IMR-90 (cell line): ENCODE data around the gene HOTAIR. TPM values are rescaled to one million over a fixed set of nuclear protein-coding genes. Genes with fewer than 3 reads are reported as not detected.

Experiments used
- ATAC-seq: fragments of 200-7000 bp; cut with Tn5 transposase; 2 replicates; pipeline ENCODE4 v1.9.1; 2020; ENCODE audit warnings: low read depth, mild to moderate bottlenecking, moderate library complexity
- BruUV-seq: library from RNA; stranded (reverse); fragments of 400-500 nt; replicated peaks from 2 replicates; lab custom pipeline; 2021; lab: Mats Ljungman, UMichigan
- CTCF ChIA-PET: fragments of 300-600 bp; formaldehyde crosslinking; extraction: SDS; loops from one replicate; lab custom pipeline; 2021; ENCODE audit warnings: antibody characterized with exemption; lab: Yijun Ruan, JAX
- POLR2A ChIA-PET: fragments of 300-600 bp; sonication (Branson Sonifier 250); formaldehyde crosslinking; loops from one replicate; lab custom pipeline; 2022; ENCODE audit warnings: antibody characterized with exemption; ENCODE audit not compliant: unreplicated experiment; lab: Charles Lee
- DNase-seq: peaks from one replicate; pipeline ENCODE4 v3.0.0; 2013
- H2AFZ ChIP-seq: replicated peaks from 2 replicates; pipeline ENCODE3; 2013; ENCODE audit warnings: low read length, mild to moderate bottlenecking; ENCODE audit not compliant: poor library complexity
- H2AK5ac ChIP-seq: 2 replicates; pipeline ENCODE4 v1.6.1; 2013; ENCODE audit warnings: low read depth, low read length, inconsistent platforms
- H2AK9ac ChIP-seq: replicated peaks from 2 replicates; pipeline ENCODE3; 2013; ENCODE audit warnings: mild to moderate bottlenecking, low read depth, low read length, moderate library complexity; ENCODE audit not compliant: poor library complexity
- H2BK120ac ChIP-seq: 2 replicates; pipeline ENCODE4 v1.6.1; 2013; ENCODE audit warnings: low read depth, low read length, inconsistent platforms
- H2BK15ac ChIP-seq: 3 replicates; pipeline ENCODE4 v1.6.1; 2013; ENCODE audit warnings: low read depth, low read length, inconsistent platforms
- H2BK20ac ChIP-seq: 2 replicates; pipeline ENCODE4 v1.6.1; 2013; ENCODE audit warnings: low read depth, mild to moderate bottlenecking, inconsistent platforms, low read length, moderate library complexity
- H2BK5ac ChIP-seq: 2 replicates; pipeline ENCODE4 v1.6.1; 2013; ENCODE audit warnings: mild to moderate bottlenecking, low read depth, low read length, inconsistent platforms; ENCODE audit not compliant: poor library complexity, severe bottlenecking
- H3K14ac ChIP-seq: replicated peaks from 2 replicates; pipeline ENCODE4 v1.6.1; 2013; ENCODE audit warnings: low read depth, low read length, inconsistent platforms
- H3K18ac ChIP-seq: 2 replicates; pipeline ENCODE4 v1.6.1; 2013; ENCODE audit warnings: low read depth, low read length, control low read depth
- H3K23ac ChIP-seq: 2 replicates; pipeline ENCODE4 v1.6.1; 2013; ENCODE audit warnings: low read depth, low read length, inconsistent platforms
- H3K27ac ChIP-seq: 2 replicates; pipeline ENCODE4 v1.5.1; 2013; ENCODE audit warnings: mild to moderate bottlenecking, control low read depth, low read length; ENCODE audit not compliant: insufficient read depth
- H3K27me3 ChIP-seq: 2 replicates; pipeline ENCODE4 v1.6.1; 2013; ENCODE audit warnings: low read length; ENCODE audit not compliant: control insufficient read depth, insufficient read depth
- H3K36me3 ChIP-seq: 2 replicates; pipeline ENCODE4 v1.6.1; 2013; ENCODE audit warnings: low read length, mixed read lengths; ENCODE audit not compliant: control insufficient read depth, insufficient read depth
- H3K4ac ChIP-seq: 2 replicates; pipeline ENCODE4 v1.6.1; 2013; ENCODE audit warnings: low read depth, low read length, inconsistent platforms
- H3K4me1 ChIP-seq: 2 replicates; pipeline ENCODE4 v1.6.1; 2013; ENCODE audit warnings: low read length, mixed read lengths; ENCODE audit not compliant: control insufficient read depth, insufficient read depth
- H3K4me2 ChIP-seq: 2 replicates; pipeline ENCODE4 v1.6.1; 2013; ENCODE audit warnings: low read depth, mild to moderate bottlenecking, control low read depth, low read length, moderate library complexity
- H3K4me3 ChIP-seq: 2 replicates; pipeline ENCODE4 v1.5.1; 2013; ENCODE audit warnings: low read depth, mild to moderate bottlenecking, control low read depth, low read length, moderate library complexity; ENCODE audit not compliant: insufficient read depth
- H3K56ac ChIP-seq: 2 replicates; pipeline ENCODE4 v1.6.1; 2013; ENCODE audit warnings: low read length, inconsistent platforms; ENCODE audit not compliant: insufficient read depth; ENCODE audit errors: extremely low read depth
- H3K79me1 ChIP-seq, 2 experiments: 2 replicates each; pipeline ENCODE4 v1.6.1; 2013; ENCODE audit warnings: low read length in 2 of 2, inconsistent platforms in 1 of 2, low read depth in 1 of 2
- H3K9ac ChIP-seq: 2 replicates; pipeline ENCODE4 v1.6.1; 2013; ENCODE audit warnings: low read depth, low read length, control low read depth
- H3K9me1 ChIP-seq: 2 replicates; pipeline ENCODE4 v1.6.1; 2013; ENCODE audit warnings: low read length, inconsistent platforms; ENCODE audit not compliant: insufficient read depth
- H3K9me3 ChIP-seq: 2 replicates; pipeline ENCODE4 v1.6.1; 2013; ENCODE audit warnings: low read length; ENCODE audit not compliant: control insufficient read depth, insufficient read depth
- H4K20me1 ChIP-seq: 2 replicates; pipeline ENCODE4 v1.6.1; 2013; ENCODE audit warnings: low read length, inconsistent platforms; ENCODE audit not compliant: insufficient read depth
- H4K5ac ChIP-seq: 2 replicates; pipeline ENCODE4 v1.6.1; 2013; ENCODE audit warnings: mild to moderate bottlenecking, low read depth, low read length, control low read depth
- H4K8ac ChIP-seq, 2 experiments: 2 replicates each; pipeline ENCODE4 v1.6.1; 2013; ENCODE audit warnings: low read depth in 2 of 2, low read length in 2 of 2, control low read depth in 1 of 2, inconsistent platforms in 1 of 2
- H4K91ac ChIP-seq: 2 replicates; pipeline ENCODE4 v1.6.1; 2013; ENCODE audit warnings: low read depth, low read length, inconsistent platforms; ENCODE audit not compliant: insufficient read depth
- BHLHE40 ChIP-seq: fragments of 150-350 bp; IDR thresholded peaks from 2 replicates; pipeline ENCODE4 v1.6.1; 2016; ENCODE audit warnings: mild to moderate bottlenecking, low read depth, low read length
- CEBPB ChIP-seq: IDR thresholded peaks from 2 replicates; pipeline ENCODE4 v1.6.1; 2012; ENCODE audit warnings: low read depth, low read length, improper control_type of control experiment
- CHD1 ChIP-seq: IDR thresholded peaks from 2 replicates; pipeline ENCODE4 v1.6.1; 2012; ENCODE audit warnings: low read depth, low read length, improper control_type of control experiment
- CTCF ChIP-seq: conservative IDR thresholded peaks from 2 replicates; pipeline ENCODE4 v1.5.1; 2012; ENCODE audit warnings: mild to moderate bottlenecking, low read depth, low read length, improper control_type of control experiment
- FOS ChIP-seq: fragments of 150-350 bp; IDR thresholded peaks from 2 replicates; pipeline ENCODE4 v1.6.1; 2016; ENCODE audit warnings: low read depth, low read length
- MAFK ChIP-seq: IDR thresholded peaks from 2 replicates; pipeline ENCODE4 v1.6.1; 2012; ENCODE audit warnings: low read depth, low read length, improper control_type of control experiment
- MAZ ChIP-seq: IDR thresholded peaks from 2 replicates; pipeline ENCODE4 v1.6.1; 2012; ENCODE audit warnings: low read depth, mild to moderate bottlenecking, low read length, improper control_type of control experiment, moderate library complexity, borderline replicate concordance
- MXI1 ChIP-seq: IDR thresholded peaks from 2 replicates; pipeline ENCODE4 v1.6.1; 2012; ENCODE audit warnings: low read depth, mild to moderate bottlenecking, low read length, moderate library complexity, borderline replicate concordance
- NFE2L2 ChIP-seq: fragments of 150-350 bp; IDR thresholded peaks from 2 replicates; pipeline ENCODE4 v1.6.1; 2016; ENCODE audit warnings: low read depth, mild to moderate bottlenecking, low read length
- POLR2A ChIP-seq: IDR thresholded peaks from 2 replicates; pipeline ENCODE4 v1.6.1; 2012; ENCODE audit warnings: mild to moderate bottlenecking, low read depth, low read length
- RAD21 ChIP-seq: IDR thresholded peaks from 2 replicates; pipeline ENCODE4 v1.6.1; 2012; ENCODE audit warnings: low read length, improper control_type of control experiment
- RCOR1 ChIP-seq: IDR thresholded peaks from 2 replicates; pipeline ENCODE4 v1.6.1; 2012; ENCODE audit warnings: mild to moderate bottlenecking, low read length, improper control_type of control experiment; ENCODE audit not compliant: insufficient replicate concordance
- RFX5 ChIP-seq: IDR thresholded peaks from 2 replicates; pipeline ENCODE4 v1.8.0; 2012; ENCODE audit warnings: low read depth, mild to moderate bottlenecking, low read length, moderate library complexity
- SMC3 ChIP-seq: fragments of 150-350 bp; IDR thresholded peaks from 2 replicates; pipeline ENCODE4 v1.6.1; 2016; ENCODE audit warnings: low read depth, mild to moderate bottlenecking, antibody characterized with exemption, low read length, moderate library complexity
- WGBS, 2 experiments: methylation state at CpG; one replicate each; pipeline versions ENCODE4 v1.1.5 to v1.1.7; 2013; ENCODE audit warnings: missing lambda C conversion rate in 2 of 2; ENCODE audit not compliant: insufficient read length in 1 of 2; ENCODE audit errors: extremely low coverage in 2 of 2; 5-methylcytosine and 5-hydroxymethylcytosine counted together
- dilution Hi-C: fragments of 300-500 bp; cut with HindIII; formaldehyde crosslinking; loops from one replicate; pipeline ENCODE4 v1.14.3; 2018; ENCODE audit warnings: low sequenced_read_pairs; ENCODE audit not compliant: unreplicated experiment
- in situ Hi-C: fragments of 300-500 bp; cut with MboI; formaldehyde crosslinking; loops from 3 replicates; pipeline ENCODE4 v1.14.3; 2019; ENCODE audit warnings: low sequenced_read_pairs, inconsistent platforms, mixed read lengths
- intact Hi-C: fragments of 100-400 bp; cut with micrococcal nuclease; formaldehyde crosslinking; loops from 2 replicates; pipeline ENCODE4 v1.10.0; 2022
- polyA plus RNA-seq, 3 experiments: library from polyadenylated mRNA; depleted of rRNA; stranded (reverse); fragments of >200 nt; gene quantifications; 2 replicates each; pipeline ENCODE4 v1.2.3, GENCODE V29; 2012; ENCODE audit warnings: low replicate concordance in 1 of 3
- total RNA-seq: library from RNA; depleted of rRNA; stranded (reverse); fragments of >200 nt; gene quantifications from 2 replicates; pipeline ENCODE4 v1.2.3, GENCODE V29; 2012
- TF ChIP-seq, protein P1 (sequence below): fragments of 150-350 bp; IDR thresholded peaks from 2 replicates; pipeline ENCODE4 v1.6.1; 2017; ENCODE audit warnings: mild to moderate bottlenecking, antibody characterized with exemption, low read length, low read depth

HOTAIR gene
- total and polyA plus RNA-seq, 2 of the 4 experiments (the other 2 are of a cell fraction) = not detected

DNA sequence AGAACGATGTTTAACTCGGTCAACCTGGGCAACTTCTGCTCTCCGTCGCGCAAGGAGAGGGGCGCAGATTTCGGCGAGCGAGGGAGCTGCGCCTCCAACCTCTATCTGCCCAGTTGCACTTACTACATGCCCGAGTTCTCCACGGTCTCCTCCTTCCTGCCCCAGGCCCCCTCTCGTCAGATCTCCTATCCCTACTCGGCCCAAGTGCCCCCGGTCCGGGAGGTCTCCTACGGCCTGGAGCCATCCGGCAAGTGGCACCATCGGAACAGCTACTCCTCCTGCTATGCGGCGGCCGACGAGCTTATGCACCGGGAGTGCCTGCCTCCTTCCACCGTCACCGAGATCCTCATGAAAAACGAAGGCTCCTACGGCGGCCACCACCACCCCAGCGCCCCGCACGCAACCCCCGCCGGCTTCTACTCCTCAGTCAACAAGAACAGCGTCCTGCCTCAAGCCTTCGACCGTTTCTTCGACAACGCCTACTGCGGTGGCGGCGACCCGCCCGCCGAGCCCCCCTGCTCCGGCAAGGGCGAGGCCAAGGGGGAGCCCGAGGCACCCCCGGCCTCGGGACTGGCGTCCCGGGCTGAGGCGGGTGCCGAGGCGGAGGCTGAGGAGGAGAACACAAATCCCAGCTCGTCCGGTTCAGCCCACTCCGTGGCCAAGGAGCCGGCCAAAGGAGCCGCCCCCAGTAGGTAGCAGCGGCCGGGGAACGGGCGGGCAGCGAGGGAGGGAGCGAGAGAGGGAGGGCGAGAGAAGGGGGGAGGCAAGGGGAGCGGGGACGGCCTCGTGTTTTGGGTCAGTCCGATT is 1.3 kb downstream of the HOTAIR start:
- no TSS peak for BruUV-seq
- Histone ChIP-seq H3K9me1 (no peaks in the 10 kb centered on the region), H3K4me2 (no peak overlapping the region), H2BK120ac (no peak overlapping the region), H2BK5ac (no peak overlapping the region), H3K27ac (no peak overlapping the region), H3K56ac (no peak overlapping the region), H3K36me3 (no peaks in the 10 kb centered on the region), H3K18ac (no peak overlapping the region), H2AK5ac (no peak overlapping the region), H3K27me3 (peaks cover 97% of the 10 kb centered on the region), H2AFZ (peak overlapping the region; percentile 32), H2BK15ac (no peak overlapping the region), H3K9ac (no peak overlapping the region), H3K4ac (no peak overlapping the region), H4K20me1 (peaks cover 2% of the 10 kb centered on the region; the same call in 1 of the 2 replicates), H4K5ac (no peak overlapping the region), H3K4me1 (peaks cover 2% of the 10 kb centered on the region; the same call in 1 of the 2 replicates), H3K9me3 (peaks cover 15% of the 10 kb centered on the region), H4K8ac (no peak overlapping the region), H2AK9ac (no peak overlapping the region), H3K23ac (no peak overlapping the region), H4K91ac (no peak overlapping the region), H3K4me3 (no peak overlapping the region), H3K14ac (no peak overlapping the region), H2BK20ac (no peak overlapping the region), H3K79me1 (no peaks in the 10 kb centered on the region)
- dilution Hi-C loops = no loop called here
- intact Hi-C loops = no loop called here
- in situ Hi-C loops = no loop called here
- DNase-seq (no peak), ATAC-seq (no peak)
- ChIA-PET CTCF (no interaction called here), POLR2A (no interaction called here)
- 2% methylated on average over 22 of the region's 71 CpGs; no CpG with 5 or more reads in 1 of the 2 experiments for WGBS, 2 experiments
- TF ChIP-seq NFE2L2 (no peak), CHD1 (no peak), CTCF (no peak), MAFK (no peak), RCOR1 (no peak), CEBPB (no peak), FOS (no peak), MXI1 (no peak), RAD21 (no peak), MAZ (no peak), RFX5 (no peak), BHLHE40 (no peak), POLR2A (no peak), SMC3 (no peak)
- TF ChIP-seq, protein P1, sequence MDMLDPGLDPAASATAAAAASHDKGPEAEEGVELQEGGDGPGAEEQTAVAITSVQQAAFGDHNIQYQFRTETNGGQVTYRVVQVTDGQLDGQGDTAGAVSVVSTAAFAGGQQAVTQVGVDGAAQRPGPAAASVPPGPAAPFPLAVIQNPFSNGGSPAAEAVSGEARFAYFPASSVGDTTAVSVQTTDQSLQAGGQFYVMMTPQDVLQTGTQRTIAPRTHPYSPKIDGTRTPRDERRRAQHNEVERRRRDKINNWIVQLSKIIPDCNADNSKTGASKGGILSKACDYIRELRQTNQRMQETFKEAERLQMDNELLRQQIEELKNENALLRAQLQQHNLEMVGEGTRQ = no peak
